Peyer's patch (tissue), 4 donors: ENCODE data around the gene EGFLAM. TPM values are rescaled to one million over a fixed set of nuclear protein-coding genes. Genes with fewer than 3 reads are reported as not detected.

Experiments used
- DNase-seq, 3 donors: peaks; one replicate each; pipeline ENCODE4 v3.0.0-alpha.2; 2017 to 2019
- H3K27ac ChIP-seq, 4 donors: fragments of 200-600 bp; sonication (generic); one replicate each; pipeline ENCODE4 v1.5.1; 2016 to 2019
- H3K27me3 ChIP-seq, 2 donors: fragments of 200-600 bp; sonication (generic); one replicate each; pipeline ENCODE4 v1.5.1; 2019
- H3K36me3 ChIP-seq, 3 donors: fragments of 200-600 bp; sonication (generic); one replicate each; pipeline ENCODE4 v1.5.1; 2016 to 2019
- H3K4me1 ChIP-seq, 4 donors: fragments of 200-600 bp; sonication (generic); one replicate each; pipeline ENCODE4 v1.5.1; 2016 to 2019
- H3K4me3 ChIP-seq, 4 donors: fragments of 200-600 bp; sonication (generic); 1 replicate in 3 of 4; 2 replicates in 1 of 4; pipeline ENCODE4 v1.5.1; 2016 to 2019; ENCODE audit warnings: mild to moderate bottlenecking in 1 of 4
- H3K9me3 ChIP-seq, 4 donors: fragments of 200-600 bp; sonication (generic); one replicate each; pipeline ENCODE4 v1.5.1; 2016 to 2019; ENCODE audit warnings: mild to moderate bottlenecking in 1 of 4
- POLR2A ChIP-seq, 2 donors: fragments of 450-650 bp; IDR thresholded peaks; one replicate each; pipeline ENCODE4 v1.5.1; 2017; ENCODE audit warnings: antibody characterized with exemption in 2 of 2, mild to moderate bottlenecking in 2 of 2, moderate library complexity in 2 of 2
- total RNA-seq, 4 donors: library from RNA; depleted of rRNA; stranded (reverse); fragments of >200 nt; gene quantifications; one replicate each; pipeline ENCODE4 v1.1.0, GENCODE V29; 2016
- TF ChIP-seq, protein P1 (sequence below), 6 experiments: fragments of 450-650 bp in 4 of 6; fragments of 200-600 bp in 2 of 6; sonication (generic) in 1 of 6; IDR thresholded peaks; one replicate each; pipeline ENCODE4 v1.5.1; 2017 to 2019; ENCODE audit warnings: antibody characterized with exemption in 6 of 6, mild to moderate bottlenecking in 3 of 6, moderate library complexity in 1 of 6

The EGFLAM gene
- total RNA-seq, 4 donors from 2014 or later = 0.54 to 1.7 (median 0.70) TPM; not detected in 1

DNA sequence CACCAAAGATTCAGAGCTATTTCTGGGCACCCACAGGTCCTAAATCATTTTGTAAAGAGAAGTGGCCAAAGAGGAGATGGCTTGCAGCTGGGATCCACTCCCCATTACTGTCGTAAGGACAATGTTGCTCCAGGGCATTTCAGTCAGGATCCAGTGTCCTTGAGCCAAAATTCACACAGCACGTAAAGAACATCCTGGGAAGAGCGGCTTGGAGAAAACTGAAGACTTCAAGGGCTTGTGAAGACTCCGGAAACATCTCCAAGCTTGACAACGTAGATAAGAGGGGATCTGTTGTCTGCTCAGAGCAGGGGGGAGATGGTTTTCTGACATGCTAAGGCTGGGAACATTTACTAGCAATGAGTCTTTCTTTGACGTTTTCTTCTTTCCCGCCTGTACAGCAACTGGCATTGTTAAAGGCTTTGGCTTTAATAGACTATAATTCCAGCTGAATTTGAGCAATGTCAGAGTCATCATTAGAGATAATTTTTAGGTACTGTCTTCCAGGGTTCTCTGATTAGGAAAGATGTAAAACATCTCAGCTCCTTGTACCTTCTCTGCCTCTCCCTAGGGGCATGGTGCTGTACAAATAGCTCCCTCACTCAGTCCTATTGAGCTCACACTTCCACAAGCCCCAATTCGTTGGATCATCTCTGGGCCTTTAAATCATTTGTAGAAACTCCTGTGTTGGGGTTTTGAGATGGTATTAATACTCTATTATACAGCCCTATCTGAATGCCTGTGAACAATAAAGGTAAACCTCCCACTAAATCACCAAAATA, 39.7 kb downstream of the EGFLAM start:
- TF ChIP-seq POLR2A (IDR thresholded peaks at IDR 0.05) = no peak
- TF ChIP-seq, protein P1, sequence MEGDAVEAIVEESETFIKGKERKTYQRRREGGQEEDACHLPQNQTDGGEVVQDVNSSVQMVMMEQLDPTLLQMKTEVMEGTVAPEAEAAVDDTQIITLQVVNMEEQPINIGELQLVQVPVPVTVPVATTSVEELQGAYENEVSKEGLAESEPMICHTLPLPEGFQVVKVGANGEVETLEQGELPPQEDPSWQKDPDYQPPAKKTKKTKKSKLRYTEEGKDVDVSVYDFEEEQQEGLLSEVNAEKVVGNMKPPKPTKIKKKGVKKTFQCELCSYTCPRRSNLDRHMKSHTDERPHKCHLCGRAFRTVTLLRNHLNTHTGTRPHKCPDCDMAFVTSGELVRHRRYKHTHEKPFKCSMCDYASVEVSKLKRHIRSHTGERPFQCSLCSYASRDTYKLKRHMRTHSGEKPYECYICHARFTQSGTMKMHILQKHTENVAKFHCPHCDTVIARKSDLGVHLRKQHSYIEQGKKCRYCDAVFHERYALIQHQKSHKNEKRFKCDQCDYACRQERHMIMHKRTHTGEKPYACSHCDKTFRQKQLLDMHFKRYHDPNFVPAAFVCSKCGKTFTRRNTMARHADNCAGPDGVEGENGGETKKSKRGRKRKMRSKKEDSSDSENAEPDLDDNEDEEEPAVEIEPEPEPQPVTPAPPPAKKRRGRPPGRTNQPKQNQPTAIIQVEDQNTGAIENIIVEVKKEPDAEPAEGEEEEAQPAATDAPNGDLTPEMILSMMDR (IDR thresholded peaks at IDR 0.05) = no peak
- H3K4me1 ChIP-seq = no peaks in the 10 kb centered on the region
- no peaks in the 10 kb centered on the region for H3K36me3 ChIP-seq
- no peaks in the 10 kb centered on the region for H3K27me3 ChIP-seq
- no peak overlapping the region for H3K4me3 ChIP-seq
- H3K27ac ChIP-seq = no peak overlapping the region
- no peak for DNase-seq
- no peaks in the 10 kb centered on the region for H3K9me3 ChIP-seq

DNA sequence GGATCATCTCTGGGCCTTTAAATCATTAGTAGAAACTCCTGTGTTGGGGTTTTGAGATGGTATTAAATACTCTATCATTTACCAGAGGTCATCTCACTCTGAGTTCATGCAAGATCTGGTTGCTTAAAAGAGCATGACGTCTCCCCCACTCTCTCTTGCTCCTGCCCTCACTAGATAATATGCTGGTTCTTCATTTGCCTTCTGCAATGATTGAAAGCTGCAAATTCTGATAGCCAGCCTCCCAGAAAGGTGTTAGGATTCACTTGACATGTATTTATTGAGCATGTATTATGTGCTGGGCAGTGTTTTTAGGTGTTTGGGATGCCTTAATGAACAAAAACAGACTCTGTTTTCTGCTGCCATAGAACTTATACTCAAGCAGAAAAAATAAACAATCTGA, 41.2 kb downstream of the EGFLAM start:
- DNase-seq = no peak
- no peaks in the 10 kb centered on the region for H3K9me3 ChIP-seq

DNA sequence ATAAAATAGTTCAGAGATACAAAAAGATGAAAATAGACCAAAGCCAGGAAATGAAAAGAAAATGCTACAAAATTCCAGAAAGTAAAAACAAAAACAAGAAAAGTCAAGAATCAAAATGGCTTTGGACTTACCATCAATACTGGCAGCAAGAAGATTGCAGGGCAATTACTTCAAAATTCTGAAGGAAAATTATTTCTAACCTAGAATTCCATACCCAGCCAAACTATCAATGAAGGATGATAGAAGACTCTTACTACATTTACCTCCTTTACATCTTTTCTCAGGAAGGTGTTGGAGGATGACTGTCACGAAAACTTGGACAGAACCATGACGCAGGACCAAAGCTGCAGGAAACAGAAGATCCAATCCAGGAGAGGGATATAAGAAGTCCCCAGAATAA, 46.8 kb downstream of the EGFLAM start:
- Histone ChIP-seq H3K4me1 (no peaks in the 10 kb centered on the region), H3K4me3 (no peak overlapping the region), H3K9me3 (no peaks in the 10 kb centered on the region), H3K36me3 (no peaks in the 10 kb centered on the region), H3K27ac (no peak overlapping the region), H3K27me3 (no peaks in the 10 kb centered on the region)
- no peak for DNase-seq
- TF ChIP-seq, protein P1 (IDR thresholded peaks at IDR 0.05) = no peak

More for the DNA sequence above, 41.2 kb downstream of the EGFLAM start:
- TF ChIP-seq POLR2A (IDR thresholded peaks at IDR 0.05) = no peak
- TF ChIP-seq, protein P1 (IDR thresholded peaks at IDR 0.05) = no peak
- no peaks in the 10 kb centered on the region for H3K4me1 ChIP-seq
- no peak overlapping the region for H3K27ac ChIP-seq
- H3K4me3 ChIP-seq = no peak overlapping the region
- no peaks in the 10 kb centered on the region for H3K27me3 ChIP-seq
- no peaks in the 10 kb centered on the region for H3K36me3 ChIP-seq

DNA sequence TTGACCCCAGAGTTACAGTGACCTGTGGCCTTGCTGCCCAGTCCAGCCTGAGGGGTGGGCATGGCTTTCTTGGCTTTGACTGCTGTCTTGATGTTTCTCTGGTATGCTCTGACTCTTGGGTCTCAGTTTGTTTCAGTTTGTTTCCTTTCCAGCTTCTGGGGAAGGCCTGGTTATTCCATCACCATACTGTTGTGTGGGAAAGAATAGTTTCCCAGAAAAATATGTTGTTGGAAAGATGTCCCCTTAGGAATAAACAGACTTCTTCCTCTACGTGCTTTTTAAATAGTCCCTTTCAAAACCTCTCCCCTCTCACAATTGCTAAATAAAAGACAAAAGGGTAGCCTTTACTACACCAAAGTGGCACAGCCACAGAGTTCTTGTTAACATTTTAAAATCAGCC, 49.5 kb downstream of the EGFLAM start:
- no peaks in the 10 kb centered on the region for H3K4me1 ChIP-seq
- DNase-seq = no peak
- H3K27ac ChIP-seq = no peak overlapping the region
- H3K27me3 ChIP-seq = no peaks in the 10 kb centered on the region
- H3K9me3 ChIP-seq = no peaks in the 10 kb centered on the region
- no peak overlapping the region for H3K4me3 ChIP-seq
- no peaks in the 10 kb centered on the region for H3K36me3 ChIP-seq
- no peak for TF ChIP-seq POLR2A (IDR thresholded peaks at IDR 0.05)
- TF ChIP-seq, protein P1 (IDR thresholded peaks at IDR 0.05) = no peak

DNA sequence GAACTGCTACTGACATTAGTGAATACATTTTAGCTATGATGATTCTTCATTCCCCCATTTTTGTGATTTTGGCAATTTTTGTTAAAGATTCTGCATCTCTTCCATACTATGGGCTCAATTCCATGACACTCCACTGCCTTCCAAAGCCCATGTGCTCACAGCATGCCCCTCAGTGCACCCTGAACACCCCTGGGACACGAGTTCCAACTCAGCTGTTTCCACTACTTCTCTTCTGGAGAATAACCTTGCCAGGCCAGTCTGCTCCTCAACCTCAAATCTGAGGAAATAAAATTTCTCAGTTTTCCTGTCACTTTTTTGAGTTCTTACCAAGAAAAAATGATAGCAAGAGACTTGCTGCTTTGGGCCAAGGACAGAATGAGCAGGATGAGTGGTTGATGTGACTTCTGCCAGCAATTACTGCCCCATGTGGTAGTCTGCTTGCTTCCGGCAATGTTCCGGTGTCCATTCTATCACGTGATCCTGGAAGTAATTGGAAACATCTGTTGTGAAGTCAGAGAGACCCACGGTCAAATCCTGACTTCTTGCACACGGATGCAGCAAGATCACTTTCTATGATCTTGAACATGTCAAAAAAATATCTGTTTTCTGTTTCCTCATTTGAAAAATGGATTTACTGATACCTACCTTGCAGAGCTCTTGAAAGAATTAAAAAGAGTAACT, 58.3 kb downstream of the EGFLAM start:
- Histone ChIP-seq H3K27me3 (no peaks in the 10 kb centered on the region), H3K9me3 (no peaks in the 10 kb centered on the region), H3K4me1 (no peaks in the 10 kb centered on the region), H3K4me3 (no peak overlapping the region), H3K36me3 (no peaks in the 10 kb centered on the region), H3K27ac (no peak overlapping the region)
- no peak for DNase-seq
- no peak for TF ChIP-seq POLR2A (IDR thresholded peaks at IDR 0.05)
- TF ChIP-seq, protein P1 (IDR thresholded peaks at IDR 0.05) = no peak
